ENCODE measurements around the gene ANKS1B. TPM values are rescaled to one million over a fixed set of nuclear protein-coding genes. Genes with fewer than 3 reads are reported as not detected.

ANKS1B gene
- total and polyA plus RNA-seq, 4 experiments from 2014 or later: 0.28 to 0.55 TPM; not detected in 2

GRCh38 chr12:99119449-99119848 is 865.3 kb downstream of the ANKS1B start:
- ChIA-PET POLR2A (ENCODE audit: partially characterized antibody) (no interaction called here), CTCF (ENCODE audit: partially characterized antibody) (no interaction called here)
- H3K27me3 Mint-ChIP-seq: peaks cover 0 to 1% of the 10 kb centered on the region in 2 donors
- Histone ChIP-seq H3K4me3 (ENCODE audit: low read length in 2 of 2) (no peak overlapping the region), H3K4me1 (ENCODE audit: insufficient read depth, low read length) (no peaks in the 10 kb centered on the region), H3K27me3 (ENCODE audit: insufficient read depth, low read length) (no peaks in the 10 kb centered on the region), H3K9me3 (ENCODE audit: control insufficient read depth in 1 of 2, low read length in 2 of 2) (no peaks in the 10 kb centered on the region), H3K36me3 (ENCODE audit: insufficient read depth, low read length) (no peaks in the 10 kb centered on the region), H3K27ac (ENCODE audit: low read depth, low read length) (no peak overlapping the region)
- H3K36me3 Mint-ChIP-seq: no peaks in the 10 kb centered on the region
- no peak overlapping the region for H3K4me3 Mint-ChIP-seq
- H3K4me1 Mint-ChIP-seq: no peaks in the 10 kb centered on the region
- DNase-seq: no peak
- intact Hi-C loops (cut with micrococcal nuclease): no loop called here
- H3K9me3 Mint-ChIP-seq: no peaks in the 10 kb centered on the region
- no peak overlapping the region for H3K27ac Mint-ChIP-seq

- Mint-ChIP-seq H3K4me1 (no peaks in the 10 kb centered on the region), H3K9me3 (peaks cover 0 to 3% (median 0%) of the 10 kb centered on the region in 8 donors), H3K27ac (no peak overlapping the region), H3K36me3 (no peaks in the 10 kb centered on the region), H3K4me3 (no peak overlapping the region), H3K27me3 (peaks cover 0 to 1% of the 10 kb centered on the region in 2 donors)
- Histone ChIP-seq H3K4me1 (ENCODE audit: insufficient read depth, low read length) (no peaks in the 10 kb centered on the region), H3K27ac (ENCODE audit: low read depth, low read length) (no peak overlapping the region), H3K36me3 (ENCODE audit: insufficient read depth, low read length) (no peaks in the 10 kb centered on the region), H3K27me3 (ENCODE audit: insufficient read depth, low read length) (no peaks in the 10 kb centered on the region), H3K4me3 (ENCODE audit: low read length in 2 of 2) (no peak overlapping the region), H3K9me3 (ENCODE audit: control insufficient read depth in 1 of 2, low read length in 2 of 2) (no peaks in the 10 kb centered on the region)
- DNase-seq: no peak
- ChIA-PET CTCF (ENCODE audit: partially characterized antibody) (no interaction called here), POLR2A (ENCODE audit: partially characterized antibody) (no interaction called here)
- intact Hi-C loops (cut with micrococcal nuclease): no loop called here
Measured at GRCh38 chr12:99111600-99111999, 873.1 kb downstream of the ANKS1B start.

- Histone ChIP-seq H3K4me1 (ENCODE audit: insufficient read depth, low read length) (no peaks in the 10 kb centered on the region), H3K4me3 (ENCODE audit: low read length in 2 of 2) (no peak overlapping the region), H3K9me3 (ENCODE audit: control insufficient read depth in 1 of 2, low read length in 2 of 2) (no peaks in the 10 kb centered on the region), H3K27ac (ENCODE audit: low read depth, low read length) (no peak overlapping the region), H3K27me3 (ENCODE audit: insufficient read depth, low read length) (no peaks in the 10 kb centered on the region), H3K36me3 (ENCODE audit: insufficient read depth, low read length) (no peaks in the 10 kb centered on the region)
- H3K9me3 Mint-ChIP-seq: peaks cover 0 to 3% (median 0%) of the 10 kb centered on the region in 8 donors
- peaks cover 0 to under 1% of the 10 kb centered on the region in 2 donors for H3K27me3 Mint-ChIP-seq
- no peaks in the 10 kb centered on the region for H3K4me1 Mint-ChIP-seq
- no peak overlapping the region for H3K27ac Mint-ChIP-seq
- no peak overlapping the region for H3K4me3 Mint-ChIP-seq
- no peaks in the 10 kb centered on the region for H3K36me3 Mint-ChIP-seq
- intact Hi-C loops (cut with micrococcal nuclease): no loop called here
- ChIA-PET POLR2A (ENCODE audit: partially characterized antibody) (no interaction called here), CTCF (ENCODE audit: partially characterized antibody) (no interaction called here)
- no peak for DNase-seq
Measured at GRCh38 chr12:99110868-99111267, 873.9 kb downstream of the ANKS1B start.

GRCh38 chr12:99110212-99110611 is 874.5 kb downstream of the ANKS1B start:
- no peaks in the 10 kb centered on the region for H3K9me3 ChIP-seq (ENCODE audit: control insufficient read depth in 1 of 2, low read length in 2 of 2)
- no peak overlapping the region for H3K4me3 ChIP-seq (ENCODE audit: low read length in 2 of 2)
- no peaks in the 10 kb centered on the region for H3K27me3 Mint-ChIP-seq
- ChIA-PET POLR2A (ENCODE audit: partially characterized antibody) (no interaction called here), CTCF (ENCODE audit: partially characterized antibody) (no interaction called here)
- H3K4me1 ChIP-seq (ENCODE audit: insufficient read depth, low read length): no peaks in the 10 kb centered on the region
- peaks cover 0 to 3% (median 0%) of the 10 kb centered on the region in 8 donors for H3K9me3 Mint-ChIP-seq
- DNase-seq: no peak
- H3K4me3 Mint-ChIP-seq: no peak overlapping the region
- no peak overlapping the region for H3K27ac ChIP-seq (ENCODE audit: low read depth, low read length)
- intact Hi-C loops (cut with micrococcal nuclease): no loop called here
- no peaks in the 10 kb centered on the region for H3K36me3 Mint-ChIP-seq
- no peaks in the 10 kb centered on the region for H3K4me1 Mint-ChIP-seq
- no peaks in the 10 kb centered on the region for H3K27me3 ChIP-seq (ENCODE audit: insufficient read depth, low read length)
- no peaks in the 10 kb centered on the region for H3K36me3 ChIP-seq (ENCODE audit: insufficient read depth, low read length)
- H3K27ac Mint-ChIP-seq: no peak overlapping the region

GRCh38 chr12:99108924-99109323 is 875.8 kb downstream of the ANKS1B start:
- Mint-ChIP-seq H3K27ac (no peak overlapping the region), H3K4me3 (no peak overlapping the region), H3K27me3 (no peaks in the 10 kb centered on the region), H3K9me3 (peaks cover 0 to 3% (median 0%) of the 10 kb centered on the region in 8 donors), H3K36me3 (no peaks in the 10 kb centered on the region), H3K4me1 (no peaks in the 10 kb centered on the region)
- ChIA-PET POLR2A (ENCODE audit: partially characterized antibody) (no interaction called here), CTCF (ENCODE audit: partially characterized antibody) (no interaction called here)
- intact Hi-C loops (cut with micrococcal nuclease): no loop called here
- Histone ChIP-seq H3K4me1 (ENCODE audit: insufficient read depth, low read length) (no peaks in the 10 kb centered on the region), H3K9me3 (ENCODE audit: control insufficient read depth in 1 of 2, low read length in 2 of 2) (no peaks in the 10 kb centered on the region), H3K27ac (ENCODE audit: low read depth, low read length) (no peak overlapping the region), H3K36me3 (ENCODE audit: insufficient read depth, low read length) (no peaks in the 10 kb centered on the region), H3K4me3 (ENCODE audit: low read length in 2 of 2) (no peak overlapping the region), H3K27me3 (ENCODE audit: insufficient read depth, low read length) (no peaks in the 10 kb centered on the region)
- DNase-seq: no peak

GRCh38 chr12:99099786-99100185 is 885.0 kb downstream of the ANKS1B start:
- CTCF ChIA-PET (ENCODE audit: partially characterized antibody): no interaction called here
- Mint-ChIP-seq H3K27ac (no peak overlapping the region), H3K9me3 (peaks cover 0 to 4% (median 0%) of the 10 kb centered on the region in 8 donors), H3K36me3 (no peaks in the 10 kb centered on the region), H3K4me1 (no peaks in the 10 kb centered on the region), H3K27me3 (peaks cover 0 to 3% of the 10 kb centered on the region in 2 donors), H3K4me3 (no peak overlapping the region)
- no peaks in the 10 kb centered on the region for H3K9me3 ChIP-seq (ENCODE audit: control insufficient read depth in 1 of 2, low read length in 2 of 2)
- no peak for DNase-seq
- no peaks in the 10 kb centered on the region for H3K27me3 ChIP-seq (ENCODE audit: insufficient read depth, low read length)
- H3K27ac ChIP-seq (ENCODE audit: low read depth, low read length): no peak overlapping the region
- H3K36me3 ChIP-seq (ENCODE audit: insufficient read depth, low read length): no peaks in the 10 kb centered on the region
- H3K4me3 ChIP-seq (ENCODE audit: low read length in 2 of 2): no peak overlapping the region
- POLR2A ChIA-PET (ENCODE audit: partially characterized antibody): no interaction called here
- no peaks in the 10 kb centered on the region for H3K4me1 ChIP-seq (ENCODE audit: insufficient read depth, low read length)
- intact Hi-C loops (cut with micrococcal nuclease): no loop called here

GRCh38 chr12:99097171-99097570 is 887.6 kb downstream of the ANKS1B start:
- no peaks in the 10 kb centered on the region for H3K36me3 ChIP-seq (ENCODE audit: insufficient read depth, low read length)
- Mint-ChIP-seq H3K4me3 (no peak overlapping the region), H3K27ac (no peak overlapping the region), H3K36me3 (no peaks in the 10 kb centered on the region), H3K9me3 (peaks cover 0 to 4% (median 0%) of the 10 kb centered on the region in 8 donors), H3K27me3 (peaks cover 0 to 3% of the 10 kb centered on the region in 2 donors), H3K4me1 (no peaks in the 10 kb centered on the region)
- CTCF ChIA-PET (ENCODE audit: partially characterized antibody): no interaction called here
- no peak for DNase-seq
- no peak overlapping the region for H3K4me3 ChIP-seq (ENCODE audit: low read length in 2 of 2)
- no peak overlapping the region for H3K27ac ChIP-seq (ENCODE audit: low read depth, low read length)
- intact Hi-C loops (cut with micrococcal nuclease): no loop called here
- H3K27me3 ChIP-seq (ENCODE audit: insufficient read depth, low read length): no peaks in the 10 kb centered on the region
- H3K4me1 ChIP-seq (ENCODE audit: insufficient read depth, low read length): no peaks in the 10 kb centered on the region
- no peaks in the 10 kb centered on the region for H3K9me3 ChIP-seq (ENCODE audit: control insufficient read depth in 1 of 2, low read length in 2 of 2)
- POLR2A ChIA-PET (ENCODE audit: partially characterized antibody): no interaction called here

- H3K4me3 Mint-ChIP-seq: no peak overlapping the region
- POLR2A ChIA-PET (ENCODE audit: partially characterized antibody): no interaction called here
- Histone ChIP-seq H3K27ac (ENCODE audit: low read depth, low read length) (no peak overlapping the region), H3K27me3 (ENCODE audit: insufficient read depth, low read length) (no peaks in the 10 kb centered on the region), H3K4me3 (ENCODE audit: low read length in 2 of 2) (no peak overlapping the region), H3K4me1 (ENCODE audit: insufficient read depth, low read length) (no peaks in the 10 kb centered on the region), H3K36me3 (ENCODE audit: insufficient read depth, low read length) (no peaks in the 10 kb centered on the region), H3K9me3 (ENCODE audit: control insufficient read depth in 1 of 2, low read length in 2 of 2) (no peaks in the 10 kb centered on the region)
- intact Hi-C loops (cut with micrococcal nuclease): no loop called here
- no peak overlapping the region for H3K27ac Mint-ChIP-seq
- no peaks in the 10 kb centered on the region for H3K27me3 Mint-ChIP-seq
- CTCF ChIA-PET (ENCODE audit: partially characterized antibody): no interaction called here
- no peaks in the 10 kb centered on the region for H3K4me1 Mint-ChIP-seq
- no peak for DNase-seq
- H3K9me3 Mint-ChIP-seq: peaks cover 0 to 3% (median 0%) of the 10 kb centered on the region in 8 donors
- no peaks in the 10 kb centered on the region for H3K36me3 Mint-ChIP-seq
Measured at GRCh38 chr12:99093166-99093565, 891.6 kb downstream of the ANKS1B start.

Measured in CD4-positive, alpha-beta memory T cell (primary cell).